GM12891 (cell line): ENCODE data around the gene MPV17L.

Source experiments
- POLR2A ChIP-seq: IDR thresholded peaks from 2 replicates; pipeline ENCODE4 v1.6.1; 2011; ENCODE audit warnings: low read depth, low read length, control low read depth
- POLR2AphosphoS5 ChIP-seq: IDR thresholded peaks from 2 replicates; pipeline ENCODE4 v1.6.1; 2011; ENCODE audit warnings: low read depth, low read length, control low read depth
- POU2F2 ChIP-seq: IDR thresholded peaks from 2 replicates; pipeline ENCODE4 v1.6.1; 2011; ENCODE audit warnings: low read depth, mild to moderate bottlenecking, control low read depth, low read length, moderate library complexity
- SPI1 ChIP-seq: IDR thresholded peaks from 2 replicates; pipeline ENCODE4 v1.6.1; 2011; ENCODE audit warnings: low read depth, low read length, control low read depth
- TAF1 ChIP-seq: IDR thresholded peaks from 2 replicates; pipeline ENCODE4 v1.6.1; 2011; ENCODE audit warnings: low read depth, low read length, control low read depth

DNA sequence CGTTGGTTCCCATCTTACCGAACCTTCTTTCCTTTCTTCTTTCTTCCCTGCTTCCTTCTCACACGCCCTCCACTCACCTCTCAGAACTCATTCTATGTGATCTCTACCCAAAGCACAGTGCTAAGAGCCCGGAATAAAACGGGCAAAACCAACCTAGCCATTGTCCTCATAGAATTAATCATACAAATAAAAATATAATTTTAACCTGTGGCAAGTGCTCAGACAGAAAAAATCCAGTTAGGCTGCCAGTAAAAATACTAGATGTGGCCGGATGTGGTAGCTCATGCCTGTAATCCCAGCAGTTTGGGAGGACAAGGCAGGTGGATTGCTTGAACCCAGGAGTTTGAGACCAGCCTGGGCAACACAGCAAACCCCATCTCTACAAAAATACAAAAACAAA, 65.8 kb downstream of the MPV17L start:
- TF ChIP-seq POLR2AphosphoS5 (no peak), POLR2A (no peak), SPI1 (no peak), TAF1 (no peak), POU2F2 (no peak)
